EL (cell line): Measurements from ENCODE around the gene RPH3AL.
A peak's percentile ranks its signal among the peaks of the same experiment; 100 is the strongest.
"Not testable (repeated sequence)": the region's sequence is repeated elsewhere in the genome, so short reads cannot be mapped to it uniquely, and the experiment has no call there.

Experiments
- DNase-seq: peaks from one replicate; pipeline ENCODE4 v3.0.0-alpha.2; 2016

Gene RPH3AL

DNA sequence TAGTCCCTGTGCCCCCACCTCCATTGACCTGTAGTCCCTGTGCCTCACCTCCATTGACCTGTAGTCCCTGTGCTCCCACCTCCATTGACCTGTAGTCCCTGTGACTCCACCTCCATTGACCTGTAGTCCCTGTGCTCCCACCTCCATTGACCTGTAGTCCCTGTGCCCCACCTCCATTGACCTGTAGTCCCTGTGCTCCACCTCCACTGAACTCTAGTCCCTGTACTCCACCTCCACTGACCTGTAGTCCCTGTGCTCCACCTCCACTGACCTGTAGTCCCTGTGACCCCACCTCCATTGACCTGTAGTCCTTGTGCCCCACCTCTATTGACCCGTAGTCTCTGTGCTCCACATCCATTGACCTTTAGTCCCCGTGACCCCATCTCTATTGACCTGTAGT lies 37.2 kb downstream of the RPH3AL start:
- peak; percentile 17 for DNase-seq

GRCh38 chr17:314614-314944 lies 38.0 kb downstream of the RPH3AL start:
- DNase-seq: not testable (repeated sequence)

GRCh38 chr17:313911-314613 lies 38.5 kb downstream of the RPH3AL start:
- no peak for DNase-seq

DNA sequence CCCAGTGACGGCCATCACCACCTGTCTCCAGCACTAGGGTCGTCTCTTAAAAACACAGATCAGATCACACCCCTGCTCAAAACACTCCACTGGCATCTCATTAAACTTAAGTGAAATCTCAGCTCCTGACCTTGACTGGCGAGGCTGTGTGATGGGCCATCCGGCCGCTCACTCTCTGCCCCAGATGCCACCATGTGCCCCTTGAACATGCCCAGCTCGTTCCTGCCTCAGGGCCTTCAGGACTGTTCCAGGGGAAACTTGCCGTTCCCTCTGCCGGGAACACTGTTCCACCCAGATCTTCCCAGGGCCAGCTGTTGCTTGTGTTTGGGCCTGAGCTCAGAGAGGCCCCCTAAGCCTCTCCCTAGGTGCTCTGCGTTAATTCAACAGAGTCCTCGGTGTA lies 39.4 kb downstream of the RPH3AL start:
- no peak for DNase-seq

DNA sequence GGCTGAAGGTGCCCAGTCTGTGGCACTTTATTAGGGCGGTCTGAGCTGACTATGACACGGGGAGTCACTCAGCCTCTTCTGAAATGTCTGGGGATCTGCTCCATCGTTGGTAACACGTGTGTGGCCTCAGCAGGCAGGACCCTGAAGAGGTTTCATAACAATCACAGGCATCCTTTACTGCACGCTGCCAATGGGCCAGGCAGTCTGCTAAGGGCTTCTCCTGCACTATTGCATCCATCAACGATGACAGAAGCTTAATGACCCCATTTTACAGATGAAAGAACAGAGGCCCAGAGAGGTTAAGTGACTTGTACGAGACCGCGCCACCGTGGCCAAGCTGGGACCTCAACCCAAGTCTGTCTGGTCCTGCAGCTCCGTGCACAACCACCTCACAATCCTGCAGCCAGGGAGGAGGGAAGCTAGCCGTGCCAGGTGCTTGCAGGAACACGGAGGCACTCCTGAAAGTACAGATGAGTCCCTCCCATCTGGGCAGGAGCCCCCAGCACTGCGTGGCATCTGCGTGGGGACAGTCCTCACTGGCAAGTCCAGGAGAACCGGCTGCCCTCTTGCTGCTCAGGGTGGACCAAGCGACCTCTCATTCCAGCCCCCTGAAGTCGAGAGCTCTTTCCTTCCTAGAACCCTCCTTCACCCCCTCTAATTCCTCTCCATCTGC lies 40.0 kb downstream of the RPH3AL start:
- DNase-seq: no peak

- no peak for DNase-seq
These were observed 41.4 kb downstream of the RPH3AL start for GRCh38 chr17:311119-311782.

- no peak for DNase-seq
These were observed 42.2 kb downstream of the RPH3AL start for GRCh38 chr17:310111-311010.

- peak; percentile 10 for DNase-seq
These were observed 43.2 kb downstream of the RPH3AL start for GRCh38 chr17:309361-309888.

GRCh38 chr17:307741-308507 lies 44.7 kb downstream of the RPH3AL start:
- no peak for DNase-seq

GRCh38 chr17:307295-307691 lies 45.3 kb downstream of the RPH3AL start:
- no peak for DNase-seq

GRCh38 chr17:306536-307294 lies 45.9 kb downstream of the RPH3AL start:
- DNase-seq: no peak

- DNase-seq: no peak
These were observed 46.5 kb downstream of the RPH3AL start for GRCh38 chr17:306116-306515.

DNA sequence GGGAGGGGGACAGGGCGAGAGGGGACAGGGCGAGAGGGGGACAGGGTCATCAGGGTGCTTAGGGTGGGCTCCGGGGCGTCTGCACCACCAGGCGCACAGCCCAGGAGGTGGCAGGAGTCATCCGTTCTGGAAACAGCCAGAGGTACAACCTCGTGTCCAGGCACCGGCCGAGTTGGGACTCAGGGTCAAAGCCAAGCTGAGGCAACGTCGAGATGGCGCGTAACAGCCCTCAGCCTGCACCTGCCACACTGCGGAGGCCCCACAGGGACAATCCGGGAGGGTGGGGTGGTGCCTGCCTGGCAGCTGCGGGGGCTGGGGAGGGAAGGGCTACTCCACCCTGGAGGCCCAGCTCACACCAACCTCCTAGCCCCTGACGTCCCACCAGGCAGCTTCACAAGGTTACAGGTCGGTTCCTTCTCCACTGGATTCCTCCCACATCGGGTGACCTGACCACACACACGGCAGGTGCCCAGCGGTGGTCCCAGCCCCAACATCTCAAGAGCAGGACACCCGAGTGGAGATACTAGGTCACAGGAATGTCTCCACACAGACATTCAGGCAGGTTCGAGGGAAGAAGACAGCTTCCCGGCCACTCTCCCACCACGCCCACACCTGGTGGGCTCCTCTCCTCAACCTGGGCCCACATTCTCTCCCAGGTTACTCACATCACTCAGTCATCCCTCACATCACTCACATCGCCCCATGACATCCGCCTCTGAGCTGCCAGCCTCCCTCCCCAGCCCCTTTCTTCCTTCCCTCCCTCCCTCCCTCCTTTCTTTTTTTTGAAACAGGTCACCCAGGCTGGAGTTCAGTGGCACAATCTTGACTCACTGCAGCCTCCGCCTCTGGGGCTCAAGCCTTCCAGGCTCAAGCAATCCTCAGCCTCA lies 47.3 kb downstream of the RPH3AL start:
- no peak for DNase-seq

- no peak for DNase-seq
These were observed 48.1 kb downstream of the RPH3AL start for GRCh38 chr17:304461-304860.

GRCh38 chr17:303168-303567 lies 49.4 kb downstream of the RPH3AL start:
- DNase-seq: no peak

GRCh38 chr17:302300-302698 lies 50.3 kb downstream of the RPH3AL start:
- DNase-seq: no peak

DNA sequence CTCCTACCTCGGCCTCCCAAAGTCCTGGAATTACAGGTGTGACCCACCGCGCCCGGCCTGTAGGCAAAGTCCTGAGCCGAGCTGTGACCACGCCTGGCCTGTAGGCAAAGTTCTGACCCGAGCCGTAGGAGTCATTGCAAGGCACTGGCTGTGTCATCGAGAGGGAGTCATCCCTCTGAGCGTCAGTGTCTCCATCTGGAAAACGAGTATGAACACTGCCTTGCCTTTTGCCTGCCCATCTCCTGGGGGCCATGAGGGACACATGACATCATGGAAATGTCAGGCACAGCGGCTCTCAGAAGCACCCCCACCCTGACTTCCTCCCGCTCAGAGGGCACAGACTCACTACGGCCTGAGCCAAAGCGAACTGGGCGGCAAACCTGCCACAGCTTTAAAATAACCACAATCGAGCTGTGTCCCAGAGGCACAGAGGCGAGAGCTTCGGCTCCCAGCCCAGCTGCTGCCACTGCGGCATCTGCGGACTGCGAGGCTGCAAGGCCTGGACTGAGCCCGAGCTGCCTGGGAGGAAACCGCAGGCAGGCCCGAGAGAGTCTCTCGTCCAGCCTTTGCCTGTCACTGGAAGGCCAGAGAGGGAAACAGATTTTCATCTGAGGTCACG lies 50.8 kb downstream of the RPH3AL start:
- no peak for DNase-seq

- no peak for DNase-seq
These were observed 51.7 kb downstream of the RPH3AL start for GRCh38 chr17:300881-301280.

DNA sequence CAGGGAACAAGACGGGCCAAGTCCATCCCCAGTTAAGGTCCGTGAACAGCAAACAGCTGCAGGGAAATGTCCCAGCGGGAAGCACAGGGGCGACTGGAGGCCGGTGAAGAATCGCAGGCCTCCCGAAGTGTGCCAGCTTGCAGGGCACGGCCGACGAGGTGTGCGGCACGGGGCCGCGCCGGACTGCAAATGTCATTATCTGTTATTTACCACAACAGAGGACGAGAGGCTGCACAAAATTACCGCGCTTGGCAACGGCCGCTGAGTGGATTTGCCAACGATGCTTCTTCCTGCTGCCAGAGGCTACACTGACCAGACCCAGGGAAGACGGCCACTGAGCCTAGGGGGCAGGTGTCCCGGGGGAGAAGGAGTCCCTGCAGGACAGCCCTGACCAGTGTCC lies 53.1 kb downstream of the RPH3AL start:
- no peak for DNase-seq
